Urinary bladder (tissue), 4 donors: Measurements from ENCODE around the gene OR2AG2. TPM values are rescaled to one million over a fixed set of nuclear protein-coding genes. Genes with fewer than 3 reads are reported as not detected.

ENCODE experiments used
- DNase-seq: peaks from one replicate; pipeline ENCODE4 v3.0.0-alpha.2; 2015; ENCODE audit errors: extremely low spot score
- H3K27ac ChIP-seq: one replicate; pipeline ENCODE4 v1.5.1; 2013; ENCODE audit warnings: low read depth, mild to moderate bottlenecking, moderate library complexity
- H3K36me3 ChIP-seq: one replicate; pipeline ENCODE4 v1.6.1; 2013; ENCODE audit warnings: mild to moderate bottlenecking, moderate library complexity; ENCODE audit not compliant: insufficient read depth
- H3K4me1 ChIP-seq: one replicate; pipeline ENCODE4 v1.6.1; 2013; ENCODE audit warnings: mild to moderate bottlenecking, moderate library complexity; ENCODE audit not compliant: insufficient read depth
- H3K4me3 ChIP-seq: one replicate; pipeline ENCODE4 v1.5.1; 2013; ENCODE audit warnings: low read depth, low read length
- WGBS: extraction: QIAGEN DNeasy Blood & Tissue Kit; methylation state at CpG from one replicate; pipeline ENCODE4 v1.1.7; 2013; 5-methylcytosine and 5-hydroxymethylcytosine counted together
- polyA plus RNA-seq: library from polyadenylated mRNA; stranded (reverse); fragments of 200-250 nt; gene quantifications from one replicate; pipeline ENCODE4 v1.2.3, GENCODE V29; 2013
- total RNA-seq: library from RNA; depleted of rRNA; stranded (reverse); fragments of >200 nt; gene quantifications from one replicate; pipeline ENCODE4 v1.2.3, GENCODE V29; 2014
- donor health status: healthy with polysubstance abuse.
- donor health status: healthy.

Gene OR2AG2
- total and polyA plus RNA-seq, 2 donors: 0.03 to 0.26 TPM

DNA sequence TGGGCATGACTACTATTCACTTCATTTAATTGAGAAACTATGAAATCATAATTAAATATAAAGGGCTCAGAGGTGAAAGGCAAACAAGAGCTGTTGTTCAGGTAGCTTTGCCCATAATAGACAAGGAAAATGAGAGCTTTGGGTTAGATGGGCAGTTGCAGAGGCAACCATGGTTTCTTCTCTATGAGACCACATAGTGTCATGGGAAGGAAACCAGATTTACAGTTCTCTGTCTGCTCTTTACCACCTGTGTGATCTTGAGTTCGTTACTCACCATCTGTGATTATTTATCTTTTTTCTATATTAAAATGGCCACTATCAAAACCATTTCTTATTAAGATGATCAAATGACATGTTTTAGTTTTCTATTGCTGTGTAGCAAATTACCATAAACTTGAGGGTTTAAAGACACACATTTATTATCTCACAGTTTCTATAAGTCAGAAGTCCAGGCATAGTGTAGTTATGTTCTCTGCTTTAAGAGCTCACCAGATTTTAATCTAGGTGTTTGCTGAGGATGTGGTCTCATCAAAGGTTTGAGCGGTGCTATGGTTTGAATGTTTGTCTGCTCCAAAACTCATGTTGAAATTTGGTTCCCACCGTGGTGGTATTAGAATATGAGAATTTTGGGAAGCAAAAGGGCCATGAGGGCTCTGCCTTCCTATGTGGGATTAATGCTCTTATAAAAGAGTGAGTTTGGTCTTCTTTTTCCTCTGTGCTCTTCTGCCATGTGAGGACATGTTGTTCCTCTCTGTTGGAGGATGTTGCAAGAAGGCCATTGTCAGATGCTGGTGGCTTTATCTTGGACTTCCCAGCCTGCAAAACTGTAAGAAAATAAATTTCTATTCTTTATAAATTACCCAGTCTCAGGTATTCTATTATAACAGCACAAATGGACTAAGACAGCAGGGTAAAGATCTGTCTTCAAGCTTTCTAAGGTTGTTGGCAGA, 38.2 kb downstream of the OR2AG2 start:
- Histone ChIP-seq H3K27ac (no peak overlapping the region), H3K4me1 (no peaks in the 10 kb centered on the region), H3K36me3 (no peaks in the 10 kb centered on the region), H3K4me3 (no peak overlapping the region)
- 75% methylated on average over 3 of the region's 3 CpGs for WGBS
- no peak for DNase-seq

DNA sequence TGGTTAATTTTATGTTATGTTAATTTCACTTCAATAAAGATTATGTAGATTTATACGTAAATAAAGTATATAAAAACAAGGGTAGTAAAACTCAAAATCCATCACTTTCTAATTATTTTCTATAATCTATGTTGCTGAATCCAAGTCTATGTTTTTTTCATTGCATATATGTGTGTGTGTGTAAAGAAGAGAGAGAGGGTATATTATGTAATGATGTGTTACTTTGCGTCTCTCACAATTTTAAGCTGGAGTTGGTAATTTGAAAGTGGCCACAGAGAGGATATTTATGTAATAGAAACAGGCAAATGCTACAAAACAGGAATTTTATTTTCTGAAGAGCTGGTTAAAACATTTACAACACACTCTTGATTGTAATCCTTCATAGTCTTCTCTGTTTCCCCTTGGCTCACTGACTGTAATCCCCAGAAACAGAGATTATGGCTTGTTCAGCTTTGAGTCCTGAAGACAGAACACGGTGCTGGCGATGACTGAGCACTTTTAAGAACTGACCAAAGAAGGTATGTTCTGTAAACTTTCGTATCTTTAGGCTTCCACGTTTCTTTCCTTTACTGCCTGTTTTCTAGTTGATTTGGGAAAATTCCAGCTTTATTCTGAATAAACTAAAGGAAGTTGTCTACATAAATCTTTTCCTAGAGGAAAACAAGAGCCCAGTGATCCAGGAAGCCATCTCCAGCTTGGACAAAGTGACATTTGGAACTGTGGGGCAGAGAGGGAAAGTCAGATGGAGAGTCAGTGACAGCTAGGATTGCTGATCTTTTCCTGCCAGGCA, 43.6 kb downstream of the OR2AG2 start:
- Histone ChIP-seq H3K4me3 (no peak overlapping the region), H3K4me1 (no peaks in the 10 kb centered on the region), H3K27ac (no peak overlapping the region), H3K36me3 (no peaks in the 10 kb centered on the region)
- WGBS: 56% methylated on average over 6 of the region's 6 CpGs
- DNase-seq: no peak

DNA sequence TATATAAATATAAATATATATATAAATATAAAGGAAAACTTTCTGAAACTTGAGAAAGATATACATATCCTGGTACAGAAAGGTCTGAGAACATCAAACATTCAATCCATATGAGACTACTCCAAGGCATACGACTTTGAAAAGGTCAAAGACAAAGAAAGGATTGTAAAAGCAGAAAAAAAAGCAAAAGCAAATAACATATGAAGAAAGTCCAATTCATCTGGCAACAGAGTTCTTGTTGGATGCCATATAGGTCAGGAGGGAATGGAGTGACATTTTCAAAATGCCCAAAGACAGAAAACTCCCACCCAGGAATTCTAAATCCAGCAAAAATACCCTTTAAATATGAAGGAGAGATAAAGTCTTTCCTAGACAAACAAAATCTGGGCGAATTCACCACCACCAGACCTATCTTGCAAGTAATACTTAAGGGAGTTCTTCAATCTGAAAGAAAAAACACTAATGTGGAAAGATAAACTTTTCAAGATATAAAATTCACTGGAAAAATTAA, 46.3 kb downstream of the OR2AG2 start:
- Histone ChIP-seq H3K4me1 (no peaks in the 10 kb centered on the region), H3K27ac (no peak overlapping the region), H3K4me3 (no peak overlapping the region), H3K36me3 (no peaks in the 10 kb centered on the region)
- 58% methylated on average over 2 of the region's 2 CpGs for WGBS
- no peak for DNase-seq

DNA sequence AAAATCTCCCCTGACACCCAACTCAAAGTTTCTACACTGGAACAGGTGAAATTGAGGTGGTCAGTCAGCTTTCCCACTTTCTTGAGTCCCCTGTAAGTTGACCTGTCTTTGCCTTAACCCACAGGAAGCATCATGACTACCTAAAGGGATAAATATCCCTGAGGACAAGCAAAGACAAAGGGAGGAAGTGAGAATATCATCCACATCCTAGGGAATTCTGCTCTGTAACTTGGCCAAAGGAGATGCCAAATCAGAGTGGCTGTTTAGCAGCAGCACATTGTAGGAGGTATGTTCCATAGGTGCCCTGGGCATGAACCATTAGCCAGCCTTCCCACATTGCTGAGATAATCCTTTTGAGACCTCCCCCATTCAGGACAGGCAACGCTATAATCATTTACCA, 47.8 kb downstream of the OR2AG2 start:
- WGBS: 80% methylated on average over 1 of the region's 1 CpG
- no peak overlapping the region for H3K4me3 ChIP-seq
- no peaks in the 10 kb centered on the region for H3K36me3 ChIP-seq
- no peak for DNase-seq
- no peak overlapping the region for H3K27ac ChIP-seq
- no peaks in the 10 kb centered on the region for H3K4me1 ChIP-seq

DNA sequence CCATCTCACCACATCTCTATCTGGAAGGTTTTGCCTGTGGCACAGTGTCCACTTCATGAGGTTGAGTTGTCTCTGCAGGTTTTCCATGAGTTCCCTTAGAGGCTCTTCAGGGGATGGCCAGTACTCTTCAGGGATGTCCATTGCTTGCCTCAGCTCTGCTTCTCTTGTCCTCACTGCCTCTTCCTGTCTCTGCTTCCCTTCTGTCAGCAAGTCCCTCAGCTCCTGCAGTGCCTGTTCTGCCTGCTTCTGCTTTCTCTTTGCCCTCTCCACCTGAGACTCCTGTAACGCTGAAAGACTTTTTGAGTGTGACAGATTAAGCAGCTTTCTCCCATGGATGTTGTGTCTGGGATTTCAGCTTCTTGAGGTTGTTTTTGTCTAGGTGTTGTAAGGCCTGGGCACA, 50.4 kb downstream of the OR2AG2 start:
- Histone ChIP-seq H3K4me1 (no peaks in the 10 kb centered on the region), H3K4me3 (no peak overlapping the region), H3K27ac (no peak overlapping the region), H3K36me3 (no peaks in the 10 kb centered on the region)
- DNase-seq: no peak
- 86% methylated on average over 1 of the region's 1 CpG for WGBS

DNA sequence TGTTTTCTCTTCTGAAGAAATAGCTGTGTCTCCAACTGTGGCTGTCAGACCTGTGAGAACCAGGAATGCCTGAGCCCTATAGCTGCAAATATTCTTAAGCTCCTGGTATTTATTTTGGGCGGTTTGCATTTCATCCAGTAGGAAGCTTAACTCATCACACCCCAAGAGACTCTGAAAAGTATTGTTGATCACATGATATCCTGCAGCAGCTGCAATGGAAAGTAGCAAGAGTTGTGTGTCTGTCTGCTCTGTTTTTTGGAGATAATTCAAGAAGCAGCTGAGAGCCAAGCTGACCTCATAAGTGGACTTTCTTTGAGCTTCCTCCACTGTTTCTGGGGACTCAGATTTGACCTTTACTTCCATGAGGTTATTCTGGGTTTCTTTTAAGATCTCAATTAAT, 52.2 kb downstream of the OR2AG2 start:
- H3K4me1 ChIP-seq: no peaks in the 10 kb centered on the region
- DNase-seq: no peak
- 23% methylated on average over 1 of the region's 1 CpG for WGBS
- no peaks in the 10 kb centered on the region for H3K36me3 ChIP-seq
- H3K4me3 ChIP-seq: no peak overlapping the region
- H3K27ac ChIP-seq: no peak overlapping the region

DNA sequence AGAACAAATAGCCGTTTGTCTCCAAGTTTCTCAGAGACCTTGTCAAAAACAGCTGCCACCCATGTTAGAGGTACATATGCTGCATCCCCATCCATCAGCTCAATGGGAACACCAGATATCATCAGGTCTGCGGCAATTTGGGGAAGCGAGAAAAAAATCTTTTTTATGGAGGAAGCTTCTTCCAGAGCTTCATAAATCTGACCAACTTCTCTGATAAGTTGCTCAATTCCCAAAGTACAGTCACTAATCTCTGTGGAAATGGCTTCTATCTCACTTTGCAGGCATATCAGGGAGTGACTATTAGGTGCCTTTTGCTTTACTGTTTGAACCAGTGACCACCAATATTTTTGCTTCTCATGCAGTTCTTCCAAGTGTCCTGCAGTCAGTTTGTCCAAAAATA, 54.4 kb downstream of the OR2AG2 start:
- no peak overlapping the region for H3K4me3 ChIP-seq
- WGBS: 91% methylated on average over 3 of the region's 3 CpGs

More for the DNA sequence above, 54.4 kb downstream of the OR2AG2 start:
- H3K36me3 ChIP-seq: no peaks in the 10 kb centered on the region
- DNase-seq: no peak
- H3K27ac ChIP-seq: no peak overlapping the region
- no peaks in the 10 kb centered on the region for H3K4me1 ChIP-seq

Other genes with a start within 250 kb of the OR2AG2 start
- 14.2 TPM for gene RRP8, start 168.4 kb downstream of the OR2AG2 start, total RNA-seq
- gene RRP8, start 168.4 kb downstream of the OR2AG2 start, polyA plus RNA-seq: 24.8 TPM
- 216 TPM for gene ILK, start 168.2 kb downstream of the OR2AG2 start, total RNA-seq
- 578 TPM for gene ILK, start 168.2 kb downstream of the OR2AG2 start, polyA plus RNA-seq
- gene TAF10, start 159.8 kb downstream of the OR2AG2 start, total RNA-seq: 12.4 TPM
- gene TAF10, start 159.8 kb downstream of the OR2AG2 start, polyA plus RNA-seq: 65.3 TPM
- gene TPP1, start 152.6 kb downstream of the OR2AG2 start, total RNA-seq: 48.9 TPM
- gene TPP1, start 152.6 kb downstream of the OR2AG2 start, polyA plus RNA-seq: 101 TPM
- 49.2 TPM for gene DCHS1, start 116.2 kb downstream of the OR2AG2 start, total RNA-seq
- 28.6 TPM for gene DCHS1, start 116.2 kb downstream of the OR2AG2 start, polyA plus RNA-seq
- 29.9 TPM for gene MRPL17, start 88.6 kb downstream of the OR2AG2 start, total RNA-seq
- gene MRPL17, start 88.6 kb downstream of the OR2AG2 start, polyA plus RNA-seq: 34.3 TPM
- not detected for gene OR2AG1, start 11.0 kb upstream of the OR2AG2 start, total RNA-seq
- not detected for gene OR2AG1, start 11.0 kb upstream of the OR2AG2 start, polyA plus RNA-seq
- gene OR6A2, start 27.7 kb upstream of the OR2AG2 start, total RNA-seq: 0.85 TPM
- not detected for gene OR6A2, start 27.7 kb upstream of the OR2AG2 start, polyA plus RNA-seq
- gene OR10A5, start 73.7 kb upstream of the OR2AG2 start, total RNA-seq: not detected
- gene OR10A5, start 73.7 kb upstream of the OR2AG2 start, polyA plus RNA-seq: not detected
- not detected for gene OR10A2, start 91.1 kb upstream of the OR2AG2 start, total RNA-seq
- not detected for gene OR10A2, start 91.1 kb upstream of the OR2AG2 start, polyA plus RNA-seq
- not detected for gene OR10A4, start 104.6 kb upstream of the OR2AG2 start, total RNA-seq
- gene OR10A4, start 104.6 kb upstream of the OR2AG2 start, polyA plus RNA-seq: not detected
- gene OR2D2, start 120.5 kb upstream of the OR2AG2 start, total RNA-seq: 0.53 TPM
- not detected for gene OR2D2, start 120.5 kb upstream of the OR2AG2 start, polyA plus RNA-seq
- not detected for gene OR2D3, start 149.0 kb upstream of the OR2AG2 start, total RNA-seq
- not detected for gene OR2D3, start 149.0 kb upstream of the OR2AG2 start, polyA plus RNA-seq
- 2.0 TPM for gene ZNF215, start 154.4 kb upstream of the OR2AG2 start, total RNA-seq
- 0.47 TPM for gene ZNF215, start 154.4 kb upstream of the OR2AG2 start, polyA plus RNA-seq
- gene ZNF214, start 248.4 kb upstream of the OR2AG2 start, total RNA-seq: 12.5 TPM
- gene ZNF214, start 248.4 kb upstream of the OR2AG2 start, polyA plus RNA-seq: 2.8 TPM
- 0.42 TPM for gene NLRP14, start 248.5 kb upstream of the OR2AG2 start, total RNA-seq
- gene NLRP14, start 248.5 kb upstream of the OR2AG2 start, polyA plus RNA-seq: 0.01 TPM